ENCODE measurements around the gene BTLA.
"Not testable (repeated sequence)": the region's sequence is repeated elsewhere in the genome, so short reads cannot be mapped to it uniquely, and the experiment has no call there.

The BTLA gene, protein sequence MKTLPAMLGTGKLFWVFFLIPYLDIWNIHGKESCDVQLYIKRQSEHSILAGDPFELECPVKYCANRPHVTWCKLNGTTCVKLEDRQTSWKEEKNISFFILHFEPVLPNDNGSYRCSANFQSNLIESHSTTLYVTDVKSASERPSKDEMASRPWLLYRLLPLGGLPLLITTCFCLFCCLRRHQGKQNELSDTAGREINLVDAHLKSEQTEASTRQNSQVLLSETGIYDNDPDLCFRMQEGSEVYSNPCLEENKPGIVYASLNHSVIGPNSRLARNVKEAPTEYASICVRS

DNA sequence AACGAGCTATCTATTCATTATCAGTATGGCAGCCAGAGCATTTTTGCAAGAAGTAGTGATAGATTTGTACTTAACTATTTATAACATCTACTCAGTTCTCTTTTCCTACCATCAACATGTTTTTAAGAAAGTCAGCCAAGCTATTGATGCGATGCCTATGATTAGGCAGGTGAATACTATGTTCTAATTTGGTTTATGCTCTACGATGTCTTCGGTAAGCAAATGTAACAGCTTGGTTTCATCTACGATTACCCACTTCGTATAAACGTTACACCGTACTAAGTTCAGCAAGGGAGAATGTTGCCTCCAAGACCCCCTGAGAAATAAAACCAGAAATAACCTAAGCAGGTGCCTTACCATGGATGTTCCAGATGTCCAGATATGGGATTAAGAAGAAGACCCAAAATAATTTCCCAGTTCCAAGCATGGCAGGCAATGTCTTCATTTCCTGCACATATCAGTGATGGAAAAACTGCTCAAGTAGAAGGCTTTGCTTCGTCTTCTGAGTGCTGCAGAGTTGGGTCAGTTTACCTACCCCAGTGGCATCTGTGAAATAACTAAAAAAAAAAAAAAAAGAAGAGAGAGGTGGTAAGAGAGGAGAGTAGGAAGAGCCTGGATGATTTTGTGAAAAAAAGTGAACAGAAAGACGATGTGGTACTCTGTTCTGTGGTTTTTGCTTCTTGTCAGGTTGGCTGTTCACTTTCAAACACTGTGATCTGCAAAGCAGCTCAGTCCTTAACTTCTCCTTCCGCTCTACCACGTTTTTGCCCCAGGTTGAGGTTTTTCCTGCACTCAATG is at the start of gene BTLA:
TSS of gene BTLA (minus strand) at position 559 of the 798 bp plus-strand sequence. CDS start at position 445, 114 bp downstream.
- DNase-seq (ENCODE audit: low spot score): peak; percentile 46

DNA sequence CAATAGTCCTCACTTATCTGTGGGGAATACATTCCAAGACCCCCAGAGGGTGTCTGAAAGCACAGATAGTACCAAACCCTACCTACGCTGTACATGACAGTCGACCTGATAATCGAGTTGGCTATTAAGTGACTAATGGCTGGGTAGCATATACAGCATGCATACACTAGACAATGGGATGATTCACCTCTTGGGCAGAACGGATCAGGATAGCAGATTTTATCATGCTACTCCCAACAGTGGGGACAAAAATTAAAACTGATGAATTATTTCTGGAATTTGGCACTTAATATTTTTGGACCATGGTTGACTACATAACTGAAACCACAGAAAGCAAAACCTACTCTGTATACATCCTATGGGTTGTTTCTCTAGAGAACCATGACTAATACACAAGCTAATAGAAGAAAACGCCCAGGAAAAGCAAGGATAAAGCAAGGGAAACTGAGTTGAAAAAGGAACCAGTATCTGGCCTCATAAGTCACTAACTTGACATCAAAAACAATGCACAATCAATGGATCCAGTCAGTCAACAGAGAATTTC is 47.0 kb upstream of the BTLA start:
- no peak for DNase-seq (ENCODE audit: low spot score)

DNA sequence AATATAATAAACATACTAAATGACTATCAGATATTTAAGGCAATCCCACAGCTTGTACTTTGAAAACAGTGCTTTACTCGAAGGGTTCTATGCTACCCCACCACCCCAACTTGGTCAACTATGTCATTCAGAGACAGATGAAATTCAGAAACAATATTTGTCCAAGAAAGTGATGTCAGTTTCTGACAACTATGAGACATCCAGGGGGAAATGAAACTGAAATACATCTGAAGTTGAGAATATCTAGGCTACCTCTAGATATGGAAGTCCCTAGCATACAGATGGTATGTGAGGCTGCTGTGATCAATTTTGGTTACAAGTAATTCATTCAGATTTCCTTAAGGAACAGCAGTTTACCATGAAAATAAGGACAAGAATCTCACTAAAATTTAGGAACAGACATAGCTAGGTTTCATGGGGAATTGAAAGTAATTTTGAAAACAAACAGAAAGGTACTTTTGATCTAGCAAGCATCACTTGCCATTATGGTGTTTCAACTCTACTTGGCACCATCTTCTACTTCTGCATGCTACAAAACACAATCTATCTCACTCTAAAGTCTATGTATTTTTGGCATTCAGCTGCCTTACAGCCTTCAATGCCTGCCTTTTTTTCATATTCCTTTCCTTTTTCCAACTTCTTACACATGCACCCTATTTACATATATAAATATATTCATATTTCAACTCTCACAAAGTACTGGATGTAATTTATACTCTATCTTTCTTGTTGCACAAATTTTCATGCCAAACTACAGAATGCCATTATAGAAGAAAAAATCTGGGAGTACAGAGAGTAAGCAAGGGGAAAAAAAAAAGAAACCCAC is 40.8 kb upstream of the BTLA start:
- no peak for DNase-seq (ENCODE audit: low spot score)

DNA sequence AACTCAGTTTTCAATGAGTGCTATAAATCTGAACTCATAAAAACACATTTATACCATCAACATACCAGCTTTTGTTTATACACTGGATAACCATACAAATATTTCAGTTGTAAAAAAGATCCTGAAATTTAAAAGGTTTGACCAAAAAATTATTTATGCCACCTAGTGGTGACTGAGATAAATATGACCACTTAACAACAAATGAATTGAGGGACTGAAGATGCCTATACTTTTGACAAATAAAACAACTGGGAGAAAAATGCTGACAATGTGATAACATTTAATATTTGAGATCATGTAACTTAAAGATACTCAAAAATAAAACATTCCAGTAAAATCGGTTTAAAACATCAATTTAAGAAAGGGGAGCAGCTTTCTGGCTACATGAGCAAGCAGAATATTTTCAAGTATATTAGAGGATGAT is 32.1 kb upstream of the BTLA start:
- DNase-seq (ENCODE audit: low spot score): peak; percentile 49

DNA sequence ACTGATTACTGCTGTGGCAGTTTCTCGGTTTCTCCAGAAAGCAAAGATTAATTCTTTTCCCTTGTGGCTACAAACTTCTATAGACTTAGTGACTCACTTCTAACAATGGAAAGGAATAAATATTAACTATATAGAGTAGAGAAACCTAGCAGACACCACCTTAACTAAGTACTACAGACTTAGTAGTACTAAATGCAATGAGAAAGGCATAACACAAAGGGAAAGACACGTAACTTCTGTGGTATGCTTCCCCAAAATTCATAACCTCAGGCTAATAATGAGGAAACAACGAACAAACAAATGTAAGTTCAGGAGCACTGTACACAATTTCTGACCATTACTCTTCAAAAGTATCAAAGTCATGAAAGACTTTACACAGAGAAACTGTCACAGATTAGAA is 31.3 kb upstream of the BTLA start:
- no peak for DNase-seq (ENCODE audit: low spot score)

DNA sequence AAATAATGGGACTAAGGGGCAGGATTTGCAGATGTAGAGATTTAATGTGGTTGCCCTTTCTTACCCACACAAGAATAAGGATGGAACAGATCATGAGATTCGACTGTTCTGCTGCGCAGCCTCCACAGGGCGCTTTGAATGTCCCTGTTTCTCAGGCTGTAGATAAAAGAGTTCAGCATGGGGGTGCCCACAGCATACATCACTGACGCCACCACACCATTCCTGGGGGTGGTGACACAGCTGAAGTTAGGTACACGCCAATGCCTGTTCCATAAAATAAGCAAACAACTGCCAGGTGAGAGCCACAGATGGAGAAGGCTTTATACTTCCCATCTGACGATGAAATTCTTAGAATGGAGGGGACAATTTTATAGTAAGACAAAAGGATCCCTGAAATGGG is 24.9 kb upstream of the BTLA start:
- not testable (repeated sequence) for DNase-seq (ENCODE audit: low spot score)

DNA sequence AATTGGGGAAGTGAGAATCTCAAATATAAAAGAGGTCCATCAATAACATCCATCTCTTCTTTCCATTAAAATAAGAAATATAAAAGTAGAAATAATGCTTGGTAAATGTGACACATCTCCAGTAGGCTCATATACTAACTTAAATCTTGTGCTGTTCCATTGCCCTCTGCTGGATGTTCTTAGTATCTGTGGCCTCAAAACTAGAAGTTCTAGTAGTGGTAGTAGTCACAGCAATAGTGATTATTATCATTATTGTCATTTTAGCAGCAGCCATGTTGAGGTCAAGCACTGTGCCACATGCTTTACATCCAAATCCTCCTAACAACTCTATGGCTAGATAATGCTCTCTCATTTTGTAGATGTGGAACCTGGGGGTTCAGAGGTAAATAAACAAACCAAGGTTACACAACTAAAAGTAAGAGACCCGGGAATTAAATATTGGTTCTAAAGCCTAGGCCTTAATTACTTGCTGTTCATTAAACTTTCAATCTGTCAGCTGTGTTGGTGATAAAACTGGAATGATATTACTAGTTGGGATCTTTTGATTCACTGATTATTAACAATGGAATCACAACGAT is 20.2 kb upstream of the BTLA start:
- peak; percentile 74 for DNase-seq (ENCODE audit: low spot score)

DNA sequence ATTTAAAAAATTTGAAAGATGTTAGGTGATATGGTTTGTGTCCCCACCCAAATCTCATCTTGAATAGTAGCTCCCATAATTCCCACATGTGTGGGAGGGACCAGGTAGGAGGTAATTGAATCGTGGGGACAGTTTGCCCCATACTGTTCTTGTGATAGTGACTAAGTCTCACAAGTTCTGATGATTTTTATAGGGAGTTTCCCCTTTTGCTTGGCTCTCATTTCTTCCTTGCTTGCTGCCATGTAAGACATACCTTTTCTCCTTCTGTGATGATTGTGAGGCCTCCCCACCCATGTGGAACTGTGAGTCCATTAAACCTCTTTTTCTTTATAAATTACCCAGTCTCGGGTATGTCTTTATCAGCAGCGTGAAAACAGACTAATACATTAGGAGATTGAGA is 19.7 kb upstream of the BTLA start:
- DNase-seq (ENCODE audit: low spot score): not testable (repeated sequence)

DNA sequence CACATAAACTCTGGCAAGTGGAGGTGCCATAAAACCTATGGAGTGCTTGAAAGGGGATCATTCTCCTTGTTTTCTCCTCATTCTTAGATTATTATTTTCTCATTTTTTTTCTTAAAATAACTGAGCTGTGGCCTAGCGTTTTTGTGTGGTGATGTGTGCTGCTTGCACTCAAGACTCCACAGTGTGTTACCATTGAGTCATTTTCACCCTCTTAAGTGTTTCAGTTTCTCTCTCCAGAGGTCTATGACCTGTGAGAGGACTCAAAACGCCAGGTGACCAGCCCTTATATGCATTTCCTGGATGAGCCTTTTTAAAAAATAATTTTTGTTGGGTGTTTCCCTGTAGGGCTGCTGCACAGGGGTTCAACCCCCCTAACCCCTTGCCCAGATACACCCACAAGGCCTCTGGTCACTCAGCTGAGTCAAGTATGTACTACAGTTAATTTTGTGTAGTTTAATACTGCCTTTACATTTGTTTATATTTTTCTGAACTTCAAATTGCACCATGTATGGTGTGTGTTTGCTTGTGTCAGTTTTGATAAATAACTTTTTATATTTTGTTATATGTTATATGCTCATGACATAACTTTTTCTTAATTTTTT is 15.4 kb upstream of the BTLA start:
- peak; percentile 13 for DNase-seq (ENCODE audit: low spot score)

DNA sequence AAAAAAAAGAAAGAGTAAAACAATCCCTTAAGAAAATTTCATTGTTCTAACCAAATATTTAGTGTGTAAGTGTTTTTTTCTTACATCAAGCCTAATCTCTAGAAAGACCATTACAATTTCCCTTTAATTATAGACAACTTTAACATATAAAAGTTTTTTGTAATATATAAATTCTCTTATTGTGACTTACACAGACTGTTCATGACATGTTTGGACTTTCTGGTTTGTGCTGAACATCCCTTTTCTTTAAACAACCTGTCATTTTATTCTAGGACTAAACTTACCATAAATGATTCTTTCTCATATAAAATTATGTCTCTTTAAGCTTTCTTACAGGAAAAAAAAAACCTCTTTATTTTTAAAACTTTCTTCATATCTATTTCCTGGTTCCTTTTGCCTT is 13.0 kb upstream of the BTLA start:
- no peak for DNase-seq (ENCODE audit: low spot score)

DNA sequence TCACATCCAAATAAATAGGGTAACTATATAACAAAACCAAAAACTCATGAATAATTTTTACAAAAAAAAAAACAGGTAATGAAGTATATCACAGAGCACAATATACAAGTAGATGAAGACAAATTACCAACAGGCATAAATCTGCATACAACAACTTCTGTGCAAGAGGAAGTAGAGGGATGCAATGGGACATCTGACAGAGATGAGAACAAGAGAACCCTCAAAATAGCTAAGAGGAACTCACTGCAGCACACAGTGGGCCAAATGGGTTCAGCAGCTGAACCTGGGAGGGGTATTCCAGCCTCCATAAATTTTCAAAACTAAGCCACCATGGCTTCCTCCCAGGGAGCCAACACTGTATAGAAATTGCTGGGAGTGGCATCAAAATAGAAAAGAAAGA is 9.6 kb upstream of the BTLA start:
- no peak for DNase-seq (ENCODE audit: low spot score)

DNA sequence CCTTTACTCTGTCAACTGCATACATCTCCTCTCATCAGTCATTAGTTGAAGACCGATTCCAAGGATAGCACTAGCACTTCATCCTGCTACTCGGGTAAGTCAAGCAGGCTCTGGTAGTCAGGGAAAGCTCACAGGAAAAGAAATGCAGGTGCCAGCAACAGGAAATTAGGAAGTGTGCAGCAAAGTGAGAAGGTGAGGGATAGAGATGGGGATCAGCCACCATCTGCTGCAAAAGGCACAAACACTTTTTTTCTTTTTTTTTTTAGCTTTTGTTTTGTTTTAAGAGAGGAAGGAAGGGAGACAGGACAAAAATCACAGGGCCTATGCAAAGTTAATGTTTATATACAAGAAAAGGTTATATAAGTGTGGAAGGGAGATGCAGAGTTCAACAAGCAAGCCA is 9.0 kb upstream of the BTLA start:
- no peak for DNase-seq (ENCODE audit: low spot score)

DNA sequence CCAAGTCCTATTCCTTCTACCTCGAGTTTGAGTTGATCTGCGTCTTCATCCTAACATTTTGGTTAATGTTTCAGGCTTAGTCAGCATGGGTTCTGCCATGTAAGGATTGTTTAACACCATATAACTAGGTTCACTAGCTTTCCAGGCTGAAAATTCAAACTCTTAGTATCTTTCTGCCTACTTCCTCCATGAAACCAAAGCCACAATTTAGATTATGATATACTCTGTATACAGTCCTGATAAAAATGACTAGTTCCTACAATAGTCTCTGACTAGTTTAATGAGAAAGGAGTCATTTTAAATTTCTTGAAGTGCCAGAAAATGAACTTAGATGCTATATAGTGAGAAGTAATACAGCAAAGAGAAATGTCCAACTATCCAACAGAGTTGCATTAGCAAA is 6.6 kb upstream of the BTLA start:
- DNase-seq (ENCODE audit: low spot score): no peak

DNA sequence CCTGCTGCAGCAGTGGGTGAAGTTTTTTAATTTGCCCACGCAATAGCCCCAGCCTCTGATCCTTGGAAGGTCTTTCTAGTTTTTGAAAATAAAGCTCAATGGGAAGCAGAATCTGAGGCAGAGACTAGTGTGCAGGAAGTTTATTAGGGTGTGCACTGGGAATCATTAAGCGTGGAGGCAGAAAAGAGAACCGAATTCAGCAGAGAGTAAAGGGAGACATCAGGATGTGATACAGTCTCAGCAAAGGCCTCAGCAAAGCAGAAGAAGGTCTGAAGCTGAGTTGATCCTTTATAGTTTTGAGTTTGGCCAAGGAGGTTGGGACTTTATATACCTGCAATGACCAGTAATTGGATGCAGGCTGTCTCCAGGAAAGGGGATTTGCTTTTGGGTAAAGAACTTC is 4.9 kb upstream of the BTLA start:
- no peak for DNase-seq (ENCODE audit: low spot score)

DNA sequence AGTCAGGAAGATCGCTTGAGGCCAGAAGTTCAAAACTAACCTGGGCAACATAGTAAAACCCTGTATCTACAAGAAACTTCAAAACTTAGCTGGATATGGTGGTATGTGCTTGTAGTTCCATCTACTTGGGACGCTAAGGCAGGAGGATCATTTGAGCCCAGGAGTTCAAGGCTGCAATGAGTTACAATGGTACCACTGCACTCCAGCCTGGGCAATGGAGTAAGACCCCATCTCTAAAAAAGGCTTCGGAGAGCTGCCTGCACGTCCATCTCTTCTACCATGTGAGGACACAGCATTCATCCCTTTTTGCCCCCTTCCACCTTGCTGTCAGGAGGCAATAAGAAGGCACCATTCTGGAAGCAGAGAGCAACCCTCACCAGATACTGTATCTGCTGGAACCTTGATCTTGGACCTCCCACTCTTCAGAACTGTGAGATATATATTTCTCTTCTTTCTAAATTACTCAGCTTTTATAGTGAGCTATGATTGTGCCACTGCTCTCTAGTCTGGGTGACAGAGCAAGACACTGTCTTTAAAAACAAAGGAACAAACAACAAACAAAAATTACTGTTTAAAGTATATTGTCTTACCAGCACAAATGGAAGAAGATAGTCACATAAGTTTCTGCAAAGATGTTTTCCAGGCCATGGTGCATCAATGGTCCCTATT is 4.2 kb upstream of the BTLA start:
- no peak for DNase-seq (ENCODE audit: low spot score)

DNA sequence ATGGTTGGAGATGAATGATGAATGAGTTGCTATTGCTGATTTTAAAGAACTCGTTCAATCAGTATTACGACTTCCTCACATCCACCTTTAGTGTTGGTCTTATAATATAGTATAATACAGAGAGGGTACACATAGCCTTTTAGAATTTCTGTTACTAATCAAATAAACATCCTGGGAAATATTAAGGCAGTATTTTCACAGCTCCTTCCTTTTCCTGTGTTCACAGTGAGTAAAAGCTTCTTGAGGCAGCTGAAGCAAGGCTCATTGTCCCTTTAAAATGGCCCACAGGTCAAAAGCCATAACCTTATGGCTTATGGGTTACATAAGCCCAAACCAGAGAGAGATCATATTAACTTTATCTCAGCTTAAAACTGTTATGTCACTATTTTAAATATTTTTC is 1.3 kb upstream of the BTLA start:
- DNase-seq (ENCODE audit: low spot score): no peak

DNA sequence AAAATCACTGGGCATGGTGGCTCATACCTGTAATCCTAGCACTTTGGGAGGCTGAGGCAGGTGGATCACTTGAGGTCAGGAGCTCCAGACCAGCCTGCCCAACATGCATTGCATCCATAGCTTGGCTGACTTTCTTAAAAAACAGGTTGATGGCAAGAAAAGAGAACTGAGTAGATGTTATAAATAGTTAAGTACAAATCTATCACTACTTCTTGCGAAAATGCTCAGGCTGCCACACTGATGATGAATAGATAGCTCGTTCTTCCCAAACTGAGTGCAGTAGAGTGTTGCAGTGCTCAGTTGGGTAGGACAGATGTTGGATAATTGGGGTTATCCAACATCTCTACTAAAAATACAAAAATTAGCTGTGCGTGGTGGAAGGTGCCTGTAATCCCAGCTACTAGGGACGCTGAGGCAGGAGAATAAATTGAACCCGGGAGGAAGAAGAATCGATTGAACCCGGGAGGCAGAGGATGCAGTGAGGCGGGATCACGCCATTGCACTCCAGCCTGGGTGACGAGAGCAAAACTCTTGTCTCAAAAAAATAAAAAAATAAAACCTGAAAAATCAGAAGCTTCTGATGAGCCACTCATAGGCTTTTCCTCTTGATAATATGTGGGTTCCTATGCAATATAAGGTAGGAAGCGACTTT is 1.2 kb downstream of the BTLA start:
- no peak for DNase-seq (ENCODE audit: low spot score)

DNA sequence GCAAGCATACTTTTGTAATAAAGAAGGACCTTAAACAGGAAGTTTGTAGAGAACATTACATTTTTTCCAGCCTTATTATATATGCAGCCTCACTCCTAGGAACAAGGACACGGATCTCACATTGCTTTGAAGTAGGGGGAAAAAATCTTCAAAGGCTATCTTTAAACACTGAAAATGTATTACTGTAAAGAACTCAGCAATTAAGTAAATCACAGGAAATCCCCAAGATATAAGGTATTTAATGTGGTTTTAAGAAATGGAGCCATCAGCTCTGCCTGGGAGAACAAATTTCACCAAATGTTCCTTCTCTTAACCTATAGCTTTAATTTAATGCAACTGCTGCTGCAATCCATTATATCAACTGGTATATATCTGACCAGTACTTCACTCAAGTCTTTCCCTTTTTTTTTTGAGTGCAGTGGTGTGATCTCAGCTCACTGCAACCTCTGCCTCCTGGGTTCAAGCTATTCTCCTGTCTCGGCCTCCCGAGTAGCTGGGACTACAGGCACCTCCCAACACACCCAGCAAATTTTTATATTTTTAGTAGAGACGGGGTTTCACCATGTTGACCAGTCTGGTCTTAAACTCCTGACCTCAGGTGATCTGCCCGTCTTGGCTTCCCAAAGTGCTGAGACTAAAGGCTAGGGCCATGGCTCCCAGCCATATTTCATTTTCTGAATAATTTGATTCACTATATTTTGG is 2.8 kb downstream of the BTLA start:
- DNase-seq (ENCODE audit: low spot score): no peak

DNA sequence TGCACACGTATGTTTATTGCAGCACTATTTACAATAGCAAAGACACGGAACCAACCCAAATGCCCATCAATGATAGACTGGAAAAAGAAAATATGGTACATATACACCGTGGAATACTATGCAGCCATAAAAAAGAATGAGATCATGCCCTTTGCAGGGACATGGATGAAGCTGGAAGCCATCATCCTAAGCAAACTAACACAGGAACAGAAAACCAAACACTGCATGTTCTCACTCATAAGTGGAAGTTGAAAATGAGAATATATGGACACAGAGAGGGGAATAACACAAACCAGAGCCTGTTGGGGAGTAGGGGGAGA is 4.9 kb downstream of the BTLA start:
- DNase-seq (ENCODE audit: low spot score): not testable (repeated sequence)

DNA sequence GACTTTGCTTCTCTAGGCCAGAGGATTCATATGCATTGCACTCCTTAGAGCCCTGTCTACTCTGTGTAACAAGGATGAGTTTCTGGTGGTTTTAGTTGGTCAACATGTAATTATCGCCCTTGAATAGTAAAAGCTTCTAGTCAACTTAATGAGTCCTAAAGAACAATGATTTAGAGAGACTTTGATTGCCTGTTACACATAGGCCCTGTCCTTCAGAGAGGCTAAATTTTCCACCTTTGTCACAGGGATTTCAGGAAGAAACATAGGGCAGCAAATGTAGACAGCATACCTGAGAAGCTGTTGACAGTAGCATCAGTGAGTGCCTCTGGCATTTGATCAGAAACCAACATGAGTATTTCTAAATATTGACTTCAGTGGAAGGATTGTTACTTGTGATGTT is 7.1 kb downstream of the BTLA start:
- no peak for DNase-seq (ENCODE audit: low spot score)

Data from CD4-positive, alpha-beta T cell treated with Interleukin-15 for 4 hours (primary cell).